CD14-positive monocyte (primary cell): Measurements from ENCODE around the gene CMSS1. TPM values are rescaled to one million over a fixed set of nuclear protein-coding genes. Genes with fewer than 3 reads are reported as not detected.

Experiments
- DNase-seq, 3 donors: peaks; one replicate each; pipeline ENCODE4 v3.0.0-alpha.2; 2011 to 2022
- H2AFZ ChIP-seq: 2 replicates; pipeline ENCODE4 v1.6.0; 2012; ENCODE audit warnings: mild to moderate bottlenecking, low read depth, low read length, inconsistent platforms; ENCODE audit not compliant: insufficient read depth, poor library complexity, severe bottlenecking
- H3K27ac ChIP-seq, 2 donors: 1 replicate in 1 of 2; 2 replicates in 1 of 2; pipeline ENCODE4 v1.5.1; 2012 to 2013; ENCODE audit warnings: low read length in 2 of 2, control low read depth in 1 of 2, inconsistent platforms in 1 of 2, low read depth in 1 of 2, mild to moderate bottlenecking in 1 of 2
- H3K27me3 ChIP-seq, 2 donors: one replicate each; pipeline versions ENCODE4 v1.6.0 to v1.6.1; 2011 to 2013; ENCODE audit warnings: low read length in 2 of 2; ENCODE audit not compliant: control insufficient read depth in 2 of 2, insufficient read depth in 2 of 2
- H3K36me3 ChIP-seq, 2 donors: replicated peaks in 1 of 2; 1 replicate in 1 of 2; 2 replicates in 1 of 2; pipeline versions ENCODE4 v1.5.1 to v1.6.1; 2012 to 2013; ENCODE audit warnings: low read length in 2 of 2, control low read depth in 1 of 2, inconsistent platforms in 1 of 2, mild to moderate bottlenecking in 1 of 2; ENCODE audit not compliant: insufficient read depth in 2 of 2, control insufficient read depth in 1 of 2
- H3K4me1 ChIP-seq, 2 donors: 1 replicate in 1 of 2; 2 replicates in 1 of 2; pipeline versions ENCODE4 v1.5.1 to v1.6.1; 2012 to 2013; ENCODE audit warnings: low read length in 2 of 2, control low read depth in 1 of 2, inconsistent platforms in 1 of 2, mild to moderate bottlenecking in 1 of 2, moderate library complexity in 1 of 2; ENCODE audit not compliant: insufficient read depth in 2 of 2, control insufficient read depth in 1 of 2
- H3K4me2 ChIP-seq: replicated peaks from 2 replicates; pipeline ENCODE3; 2012; ENCODE audit warnings: low read length, moderate library complexity, mild to moderate bottlenecking; ENCODE audit not compliant: poor library complexity, severe bottlenecking; ENCODE audit errors: extremely low read depth
- H3K4me3 ChIP-seq, 3 experiments: fragments of 200-600 bp in 1 of 3; sonication (generic) in 1 of 3; replicated peaks in 1 of 3; 1 replicate in 2 of 3; 2 replicates in 1 of 3; pipeline ENCODE4 v1.5.1; 2011 to 2013; ENCODE audit warnings: low read length in 3 of 3, mild to moderate bottlenecking in 3 of 3, control low read depth in 2 of 3, low read depth in 2 of 3, inconsistent platforms in 1 of 3, moderate library complexity in 1 of 3
- H3K79me2 ChIP-seq: 2 replicates; pipeline ENCODE4 v1.6.0; 2012; ENCODE audit warnings: mild to moderate bottlenecking, control low read depth, inconsistent platforms, low read length, moderate library complexity; ENCODE audit not compliant: insufficient read depth
- H3K9ac ChIP-seq: 2 replicates; pipeline ENCODE4 v1.6.0; 2017; ENCODE audit warnings: low read length, mild to moderate bottlenecking; ENCODE audit not compliant: insufficient read depth, poor library complexity, severe bottlenecking
- H3K9me3 ChIP-seq, 2 donors: replicated peaks in 1 of 2; 1 replicate in 1 of 2; 2 replicates in 1 of 2; pipeline versions ENCODE4 v1.5.1 to v1.6.1; 2012 to 2013; ENCODE audit warnings: low read length in 2 of 2, control low read depth in 1 of 2; ENCODE audit not compliant: control insufficient read depth in 1 of 2, insufficient read depth in 1 of 2
- H4K20me1 ChIP-seq: 2 replicates; pipeline ENCODE4 v1.6.0; 2012; ENCODE audit warnings: mild to moderate bottlenecking, low read length, control low read depth, moderate library complexity; ENCODE audit not compliant: insufficient read depth
- H3K27ac Mint-ChIP-seq, 7 donors: one replicate each; pipeline ENCODE4 v1.8.0; 2020; ENCODE audit warnings: mild to moderate bottlenecking in 7 of 7, mixed read lengths in 7 of 7, moderate library complexity in 6 of 7, inconsistent platforms in 2 of 7
- H3K27me3 Mint-ChIP-seq, 3 donors: one replicate each; pipeline ENCODE4 v1.8.0; 2021 to 2022; ENCODE audit warnings: low read depth in 3 of 3, mild to moderate bottlenecking in 3 of 3, mixed read lengths in 3 of 3, moderate library complexity in 3 of 3, inconsistent platforms in 1 of 3
- H3K36me3 Mint-ChIP-seq, 2 donors: one replicate each; pipeline ENCODE4 v1.8.0; 2020; ENCODE audit warnings: mixed read lengths in 2 of 2, inconsistent platforms in 1 of 2, mild to moderate bottlenecking in 1 of 2
- H3K4me1 Mint-ChIP-seq: one replicate; pipeline ENCODE4 v1.8.0; 2020; ENCODE audit warnings: mild to moderate bottlenecking, mixed read lengths
- H3K4me3 Mint-ChIP-seq, 2 donors: one replicate each; pipeline ENCODE4 v1.8.0; 2020; ENCODE audit warnings: mild to moderate bottlenecking in 2 of 2, mixed read lengths in 2 of 2, moderate library complexity in 1 of 2
- H3K9me3 Mint-ChIP-seq, 7 donors: one replicate each; pipeline ENCODE4 v1.8.0; 2020 to 2022; ENCODE audit warnings: mixed read lengths in 7 of 7, mild to moderate bottlenecking in 6 of 7, moderate library complexity in 6 of 7, inconsistent platforms in 2 of 7
- whole genome bisulfite sequencing: methylation state at CpG from one replicate; pipeline ENCODE4 v1.1.5; 2013; ENCODE audit warnings: missing lambda C conversion rate; ENCODE audit not compliant: insufficient coverage; 5-methylcytosine and 5-hydroxymethylcytosine counted together
- intact Hi-C, 2 donors: fragments of 100-400 bp; cut with micrococcal nuclease; formaldehyde crosslinking; loops; one replicate each; pipeline versions ENCODE4 v1.15.0 to v1.15.1; 2023
- polyA plus RNA-seq, 3 donors: library from polyadenylated mRNA; depleted of rRNA in 1 of 3; unstranded in 2 of 3; stranded (reverse) in 1 of 3; fragments of 300-500 nt in 2 of 3; fragments of >200 nt in 1 of 3; fragmentation: Illumina TruSeq in 2 of 3; gene quantifications; 1 replicate in 2 of 3; 2 replicates in 1 of 3; pipeline ENCODE4 v1.2.3, GENCODE V29; 2012 to 2021
- TF ChIP-seq, protein P1 (sequence below): fragments of 200-600 bp; IDR thresholded peaks from one replicate; pipeline ENCODE4 v1.8.0; 2022; ENCODE audit warnings: antibody characterized with exemption, mild to moderate bottlenecking

CMSS1 gene
- polyA plus RNA-seq, 3 donors = 1.1 to 3.6 (median 2.2) TPM

DNA sequence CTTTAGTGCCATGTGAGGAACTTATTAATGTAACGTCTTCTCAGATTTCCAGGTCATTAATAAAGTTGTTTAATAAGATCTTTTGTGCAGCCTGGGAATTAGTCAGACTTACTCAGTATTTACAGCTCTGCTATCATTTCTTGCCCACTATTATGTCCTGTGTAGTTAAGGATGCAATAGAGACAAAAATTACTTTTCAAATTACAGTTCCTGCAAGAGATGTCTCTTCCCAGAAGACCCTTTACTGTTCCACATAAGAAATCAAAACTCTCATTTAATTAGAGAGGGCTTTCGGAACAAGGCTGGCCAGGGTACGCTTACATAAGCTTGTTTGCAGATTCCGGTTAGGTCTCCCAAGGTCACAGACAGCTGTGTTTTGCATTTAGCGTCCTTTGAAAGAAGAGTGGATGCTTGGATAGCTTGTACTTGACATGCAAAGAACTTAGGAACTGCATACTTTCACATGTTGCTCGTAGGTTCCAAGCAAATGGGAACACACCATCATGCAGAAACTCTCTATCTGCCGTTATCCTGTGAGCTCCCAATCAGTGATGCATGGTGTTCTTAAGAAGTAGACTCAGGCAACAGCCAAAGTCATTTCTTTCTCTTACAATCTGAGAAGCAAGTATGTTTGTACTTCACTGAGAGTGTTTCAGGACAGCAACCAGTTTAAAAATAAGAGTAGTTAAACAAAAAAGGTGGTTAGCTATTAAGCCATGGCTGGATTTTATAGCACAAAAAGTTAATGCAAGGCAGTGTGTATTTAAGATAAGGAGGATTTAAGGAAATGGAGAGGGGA, 259.3 kb downstream of the CMSS1 start:
- H3K36me3 ChIP-seq = no peaks in the 10 kb centered on the region
- no peaks in the 10 kb centered on the region for H3K36me3 Mint-ChIP-seq
- no peak overlapping the region for H3K27ac Mint-ChIP-seq
- H3K4me3 ChIP-seq = no peak overlapping the region
- no peaks in the 10 kb centered on the region for H3K9me3 ChIP-seq
- no peak overlapping the region for H3K27ac ChIP-seq
- peaks cover 41% of the 10 kb centered on the region for H3K4me1 Mint-ChIP-seq
- whole genome bisulfite sequencing = 96% methylated on average over 4 of the region's 7 CpGs
- no peaks in the 10 kb centered on the region for H4K20me1 ChIP-seq
- H3K79me2 ChIP-seq = no peaks in the 10 kb centered on the region
- H3K9me3 Mint-ChIP-seq = peaks cover 0 to 4% (median 0%) of the 10 kb centered on the region in 7 donors
- no peaks in the 10 kb centered on the region for H3K27me3 Mint-ChIP-seq
- no peak for DNase-seq
- intact Hi-C loops = loop anchor here in 1 of 2 donors (10.0 kb wide), 2 partner anchors 188 to 232 kb away; partner anchors contain the start of gene TBC1D23
- peaks cover 35 to 38% of the 10 kb centered on the region in 2 donors for H3K4me1 ChIP-seq
- TF ChIP-seq, protein P1, sequence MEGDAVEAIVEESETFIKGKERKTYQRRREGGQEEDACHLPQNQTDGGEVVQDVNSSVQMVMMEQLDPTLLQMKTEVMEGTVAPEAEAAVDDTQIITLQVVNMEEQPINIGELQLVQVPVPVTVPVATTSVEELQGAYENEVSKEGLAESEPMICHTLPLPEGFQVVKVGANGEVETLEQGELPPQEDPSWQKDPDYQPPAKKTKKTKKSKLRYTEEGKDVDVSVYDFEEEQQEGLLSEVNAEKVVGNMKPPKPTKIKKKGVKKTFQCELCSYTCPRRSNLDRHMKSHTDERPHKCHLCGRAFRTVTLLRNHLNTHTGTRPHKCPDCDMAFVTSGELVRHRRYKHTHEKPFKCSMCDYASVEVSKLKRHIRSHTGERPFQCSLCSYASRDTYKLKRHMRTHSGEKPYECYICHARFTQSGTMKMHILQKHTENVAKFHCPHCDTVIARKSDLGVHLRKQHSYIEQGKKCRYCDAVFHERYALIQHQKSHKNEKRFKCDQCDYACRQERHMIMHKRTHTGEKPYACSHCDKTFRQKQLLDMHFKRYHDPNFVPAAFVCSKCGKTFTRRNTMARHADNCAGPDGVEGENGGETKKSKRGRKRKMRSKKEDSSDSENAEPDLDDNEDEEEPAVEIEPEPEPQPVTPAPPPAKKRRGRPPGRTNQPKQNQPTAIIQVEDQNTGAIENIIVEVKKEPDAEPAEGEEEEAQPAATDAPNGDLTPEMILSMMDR = no peak
- no peak overlapping the region for H3K4me2 ChIP-seq
- no peak overlapping the region for H2AFZ ChIP-seq
- H3K9ac ChIP-seq = no peak overlapping the region
- H3K27me3 ChIP-seq = no peaks in the 10 kb centered on the region
- no peak overlapping the region for H3K4me3 Mint-ChIP-seq

DNA sequence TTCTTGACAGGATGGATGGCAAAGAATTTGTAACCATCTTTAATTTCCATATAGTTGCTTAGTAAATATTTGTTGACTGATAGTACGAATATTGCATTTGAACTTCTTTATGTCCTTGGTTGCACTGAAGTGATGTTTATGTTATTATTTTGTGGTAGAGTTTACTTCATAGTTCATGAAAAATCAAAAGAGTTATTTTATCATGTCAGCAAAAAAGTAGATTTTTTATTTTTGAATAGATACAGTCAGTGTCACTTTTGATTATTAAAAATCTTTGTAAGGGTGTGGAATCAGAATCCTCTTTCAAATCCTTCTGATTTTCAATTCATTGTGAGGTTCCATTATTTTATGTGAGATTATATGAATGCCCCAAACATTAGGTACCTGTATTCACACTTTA, 261.7 kb downstream of the CMSS1 start:
- no peaks in the 10 kb centered on the region for H3K27me3 ChIP-seq
- H3K4me3 ChIP-seq = no peak overlapping the region
- H3K79me2 ChIP-seq = no peaks in the 10 kb centered on the region
- H3K9ac ChIP-seq = no peak overlapping the region
- H3K4me2 ChIP-seq = no peak overlapping the region
- Mint-ChIP-seq H3K36me3 (no peaks in the 10 kb centered on the region), H3K27me3 (no peaks in the 10 kb centered on the region), H3K27ac (no peak overlapping the region), H3K9me3 (peaks cover 0 to 4% (median 0%) of the 10 kb centered on the region in 7 donors), H3K4me1 (peaks cover 20% of the 10 kb centered on the region), H3K4me3 (no peak overlapping the region)
- no CpG with 5 or more reads among the region's 1 CpG for WGBS
- H3K9me3 ChIP-seq = no peaks in the 10 kb centered on the region
- no peak overlapping the region for H2AFZ ChIP-seq
- H3K4me1 ChIP-seq = peaks cover 17 to 19% of the 10 kb centered on the region in 2 donors
- intact Hi-C loops = loop anchor here in 1 of 2 donors (10.0 kb wide), 2 partner anchors 185 to 235 kb away; partner anchors contain the start of gene TBC1D23
- DNase-seq = no peak
- H3K27ac ChIP-seq = no peak overlapping the region
- H4K20me1 ChIP-seq = no peaks in the 10 kb centered on the region
- TF ChIP-seq, protein P1 = no peak
- H3K36me3 ChIP-seq = no peaks in the 10 kb centered on the region
